HG02973 (cell line): ENCODE measurements around the gene PHB1.

Experiments
- ATAC-seq: cut with Tn5 transposase; IDR thresholded peaks from one replicate; pipeline ENCODE4 v1.9.1; 2021; ENCODE audit warnings: moderate library complexity; ENCODE audit not compliant: unreplicated experiment

PHB1 gene

DNA sequence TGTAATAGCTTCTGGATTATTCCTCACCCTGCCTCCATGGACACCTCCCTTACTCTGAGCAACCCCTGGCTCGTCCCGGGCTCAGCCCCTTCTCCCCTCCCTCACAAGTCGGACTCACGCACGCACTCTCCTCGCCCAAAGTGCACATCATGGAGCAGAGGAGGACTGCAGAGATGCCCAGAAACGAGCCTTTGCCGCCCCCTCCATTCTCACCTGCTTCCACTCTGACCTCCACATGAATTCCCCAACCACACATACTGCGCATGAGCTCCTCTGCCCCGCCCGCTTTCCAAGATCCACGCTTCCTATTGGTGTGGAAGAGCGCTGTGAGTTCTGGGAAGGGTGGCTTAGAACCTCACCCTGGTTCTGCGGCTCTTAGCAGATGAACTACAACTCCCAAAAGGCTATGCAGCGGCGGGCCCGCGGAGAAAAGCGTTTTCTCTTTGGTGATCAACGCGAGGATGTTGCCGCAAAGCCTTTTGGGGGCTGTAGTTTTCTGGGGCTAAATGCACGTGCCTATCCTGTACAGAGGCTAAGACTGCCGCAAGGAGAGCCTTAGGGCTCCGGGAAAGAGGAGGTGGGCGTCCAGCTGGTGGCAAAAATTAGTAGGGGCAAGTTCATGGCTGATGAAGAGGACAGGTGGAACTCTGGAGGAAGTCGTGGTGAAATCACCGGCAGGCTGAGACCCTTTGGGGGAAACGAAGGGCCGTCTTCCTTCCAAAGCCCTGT lies at the start of gene PHB1:
Gene PHB1, minus strand, starts transcription at position 261 of the 729 bp plus-strand sequence. CDS start 1,618 bp downstream, outside the sequence.
- ATAC-seq, result peak; percentile 97

DNA sequence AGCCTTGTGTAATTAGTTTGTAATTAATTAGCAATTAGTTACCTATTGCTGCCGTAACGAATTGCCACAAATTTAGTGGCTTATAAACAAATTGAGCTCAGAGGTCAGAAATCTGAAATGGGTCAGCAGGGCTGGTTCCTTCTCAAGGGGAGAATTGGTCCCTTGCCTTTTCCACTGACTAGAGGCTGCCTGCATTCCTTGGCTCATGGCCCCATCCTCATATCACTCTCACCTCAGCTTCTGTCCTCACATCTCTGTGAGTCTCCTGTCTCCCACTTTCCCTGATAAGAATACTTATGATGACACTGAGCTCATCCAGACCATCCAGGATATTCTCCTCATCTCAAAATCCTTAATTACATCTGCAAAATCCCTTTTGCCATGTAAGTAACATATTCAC lies 49.4 kb upstream of the PHB1 start:
- no peak for ATAC-seq

DNA sequence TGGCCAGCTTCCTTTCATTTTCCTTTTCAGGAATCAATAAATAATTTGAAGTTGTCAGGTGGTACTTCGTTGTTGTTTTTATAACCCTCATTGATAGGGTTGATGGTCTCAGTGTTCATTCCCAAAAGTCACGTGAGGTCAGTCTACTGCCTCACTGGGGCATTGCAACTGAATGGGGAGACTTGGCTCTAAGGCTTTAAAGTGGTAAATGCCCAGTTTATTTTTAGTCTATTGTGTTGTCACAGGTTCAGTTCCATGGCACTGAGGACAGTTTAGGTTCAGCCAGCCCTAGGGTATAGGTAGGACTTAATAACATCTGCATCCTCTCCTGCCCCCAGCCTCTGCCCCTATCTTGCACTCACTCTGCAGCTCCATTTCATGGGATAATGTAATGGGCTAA lies 46.9 kb upstream of the PHB1 start:
- ATAC-seq, result no peak

DNA sequence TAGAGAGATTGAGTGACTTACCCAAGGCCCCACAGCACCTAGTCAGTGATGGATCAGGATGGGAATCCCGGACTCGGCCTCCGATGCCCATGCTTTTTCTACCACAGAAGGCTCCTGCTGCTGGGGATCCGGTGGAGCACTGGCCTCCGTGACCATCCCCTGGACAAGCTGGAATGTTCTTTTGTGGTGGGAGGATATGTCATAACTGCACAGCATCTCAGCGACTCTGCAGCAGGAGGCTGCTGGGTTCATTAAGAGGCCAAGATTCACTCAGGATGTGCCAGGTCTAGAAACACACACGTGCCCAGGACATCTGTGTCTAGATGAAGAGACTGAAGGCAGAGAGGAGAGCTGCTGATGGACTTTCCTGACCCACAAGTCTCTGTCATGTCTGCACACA lies 45.7 kb upstream of the PHB1 start:
- no peak for ATAC-seq

DNA sequence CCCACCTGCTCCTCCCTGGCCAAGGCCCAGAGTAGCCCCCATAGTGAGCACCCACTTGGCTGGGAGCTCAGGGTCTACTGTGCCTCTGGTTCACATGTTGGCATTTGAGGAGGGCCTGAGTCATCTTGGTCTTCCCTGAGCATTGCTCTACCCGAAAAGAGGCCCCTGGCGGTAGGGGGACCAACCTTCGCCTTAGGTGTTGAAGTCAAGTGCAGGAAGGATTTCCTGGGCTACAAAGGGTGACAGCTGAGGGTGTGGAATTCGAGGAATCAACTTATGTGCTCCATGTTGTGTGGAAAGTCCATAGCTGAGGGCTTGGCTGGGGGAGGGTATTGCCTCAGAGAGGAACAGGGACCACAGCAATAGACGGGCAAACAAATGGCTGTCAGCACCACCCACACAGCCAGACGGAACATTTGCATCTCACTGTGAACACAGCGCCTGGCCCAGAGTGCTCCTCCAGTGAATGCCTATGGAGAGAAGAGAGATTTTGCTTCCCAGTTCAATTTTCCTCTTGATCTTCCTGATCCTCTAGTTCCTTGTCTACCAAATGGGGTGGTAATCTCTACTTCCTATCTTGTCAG lies 44.8 kb upstream of the PHB1 start:
- no peak for ATAC-seq

DNA sequence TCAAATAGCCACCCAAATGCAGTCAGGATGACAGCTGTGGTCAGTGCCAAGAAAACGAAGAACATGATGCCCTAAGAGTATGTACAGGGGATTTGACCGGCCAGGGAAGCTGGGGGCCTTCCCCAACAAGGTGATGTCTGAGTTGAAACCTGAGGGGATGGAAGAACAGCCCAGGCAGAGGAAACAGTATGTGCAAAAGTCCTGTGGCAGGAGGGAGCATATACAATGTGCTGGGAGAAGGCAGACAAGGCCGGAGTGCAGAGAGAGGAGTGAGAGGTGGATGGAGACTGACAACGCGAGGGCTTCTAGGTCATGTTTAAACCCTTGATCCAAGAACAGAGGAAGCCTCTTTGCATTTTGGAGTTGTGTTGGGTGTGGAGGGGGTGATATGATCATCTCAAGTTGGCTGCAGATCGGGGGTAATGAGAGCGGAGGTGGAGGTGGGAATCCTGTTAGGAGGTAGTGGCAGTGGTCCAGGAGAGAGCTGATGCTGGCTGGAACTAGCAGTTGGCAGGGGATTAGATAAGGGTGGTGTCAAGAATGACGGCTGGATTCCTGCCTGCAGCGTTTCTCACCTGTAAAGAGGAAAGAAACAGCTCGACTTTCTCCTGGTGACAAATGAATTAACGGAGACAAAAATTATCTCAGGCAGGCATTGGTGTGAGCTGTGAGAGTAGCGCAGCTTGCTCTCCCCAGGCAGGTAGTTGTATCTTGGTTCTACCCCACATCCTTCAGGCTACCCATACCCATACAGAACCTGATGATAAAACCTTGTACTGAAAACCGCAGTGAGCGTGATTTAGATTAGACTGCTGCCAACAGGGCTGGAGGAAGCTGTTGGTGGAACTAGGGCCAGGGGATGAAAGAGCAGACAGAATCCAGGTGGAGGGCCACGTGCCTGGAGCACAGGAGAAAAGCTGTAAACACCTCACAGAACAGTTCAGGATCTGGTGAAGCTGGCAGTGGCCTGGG lies 43.2 kb upstream of the PHB1 start:
- ATAC-seq, result no peak

DNA sequence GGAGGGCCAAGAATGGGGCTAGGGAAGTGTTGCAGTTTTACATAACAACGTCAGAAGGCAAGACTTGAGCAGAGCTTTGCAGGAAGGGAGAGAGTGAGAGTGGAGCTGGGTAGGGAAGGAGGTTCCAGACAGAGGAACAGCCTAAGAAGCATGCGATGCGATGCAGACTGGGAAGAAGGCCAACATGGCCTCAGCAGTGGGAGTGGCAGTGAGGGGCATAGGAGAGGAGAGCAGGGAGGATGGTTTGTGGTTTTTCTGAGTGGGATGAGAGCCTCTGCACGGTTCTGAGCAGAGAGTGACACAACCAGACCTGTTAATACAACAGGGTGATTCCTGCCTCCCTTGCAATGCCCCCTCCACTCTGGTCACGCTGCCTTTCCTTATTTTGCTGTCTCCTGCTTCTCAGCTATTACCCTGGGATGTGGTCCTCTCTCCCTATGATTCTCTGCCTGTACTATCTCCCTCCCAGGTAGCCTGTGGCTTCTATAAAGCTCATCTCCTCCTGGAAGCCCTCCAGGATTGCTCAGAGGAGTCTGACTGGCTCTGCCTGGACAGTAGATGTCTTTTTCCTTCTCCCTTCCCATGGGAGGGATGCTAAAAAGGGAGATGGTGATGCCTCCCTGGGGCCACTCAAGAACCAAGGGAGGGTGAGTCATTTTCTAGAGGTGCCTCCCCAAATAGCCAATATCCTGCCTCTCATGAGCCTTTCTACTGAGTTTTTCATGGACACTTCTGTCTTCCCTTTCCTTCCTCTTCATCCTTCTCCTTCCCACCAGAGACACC lies 41.7 kb upstream of the PHB1 start:
- ATAC-seq, result no peak

DNA sequence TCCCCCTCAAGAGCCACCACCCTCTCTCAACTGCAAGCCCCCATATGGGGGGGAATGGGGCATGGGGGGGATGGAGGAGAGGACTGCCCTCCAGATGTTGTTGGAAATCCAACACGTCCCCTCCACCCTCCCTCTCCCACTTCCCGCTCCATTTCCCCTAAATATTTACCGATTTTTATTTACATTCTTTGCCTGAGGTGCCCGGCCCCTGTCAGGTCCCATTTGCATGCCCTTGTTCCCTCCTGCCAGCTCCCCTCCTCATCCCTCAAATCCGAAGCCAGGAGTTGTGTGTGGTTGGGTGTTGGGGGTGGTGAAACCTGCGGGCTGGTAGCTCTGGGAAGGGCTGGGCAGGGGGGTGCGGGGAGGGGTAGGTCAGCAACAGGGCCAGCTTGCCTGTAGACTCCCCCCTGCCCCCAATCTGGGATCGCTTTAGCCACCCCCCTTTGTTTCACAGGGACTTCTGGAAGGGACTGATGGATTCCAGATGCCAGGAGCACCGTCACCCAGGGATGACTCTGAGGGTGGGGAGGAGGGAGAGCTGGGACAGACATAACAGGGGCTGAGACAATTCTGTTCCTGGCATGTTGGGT lies 40.7 kb upstream of the PHB1 start:
- ATAC-seq, result no peak

DNA sequence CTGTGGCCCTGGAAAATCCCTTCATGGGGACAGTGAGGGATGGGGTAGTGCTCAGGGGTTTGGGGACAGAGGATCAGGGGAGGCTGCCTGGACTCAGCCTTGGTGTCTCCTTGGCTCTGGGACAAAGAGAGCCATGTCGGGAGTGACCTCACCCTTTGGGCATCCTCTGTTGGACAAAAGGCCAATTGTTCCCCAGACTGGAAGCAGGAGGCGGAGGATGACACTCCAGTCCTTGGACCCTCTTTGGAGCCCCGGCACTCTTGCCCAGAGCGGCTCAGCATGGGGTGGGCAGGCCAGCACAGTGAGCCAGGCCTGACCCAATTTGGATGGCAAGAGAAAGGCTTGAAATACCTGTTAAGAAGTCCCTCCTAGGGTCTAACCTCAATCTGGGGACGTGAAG lies 39.4 kb upstream of the PHB1 start:
- no peak for ATAC-seq

DNA sequence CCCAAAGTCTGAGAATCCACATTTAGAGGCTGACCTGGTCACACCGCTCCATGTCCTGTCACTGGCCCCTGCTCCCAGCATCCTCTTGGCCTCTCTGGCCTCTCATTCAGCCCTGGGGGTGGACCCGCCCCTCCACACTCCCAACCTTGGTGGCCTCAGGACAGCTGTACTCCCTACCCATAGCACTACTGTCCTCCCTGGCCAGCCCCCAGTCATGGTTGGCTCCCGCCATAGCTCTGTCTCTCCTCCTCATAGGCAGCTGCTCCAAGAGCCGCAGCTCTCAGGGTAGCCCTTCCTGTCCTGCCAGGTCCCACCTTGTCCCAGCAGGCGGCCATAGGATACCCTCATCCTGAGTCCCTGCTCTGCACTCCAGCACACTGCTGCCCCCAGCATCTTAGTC lies 38.0 kb upstream of the PHB1 start:
- ATAC-seq, result no peak

DNA sequence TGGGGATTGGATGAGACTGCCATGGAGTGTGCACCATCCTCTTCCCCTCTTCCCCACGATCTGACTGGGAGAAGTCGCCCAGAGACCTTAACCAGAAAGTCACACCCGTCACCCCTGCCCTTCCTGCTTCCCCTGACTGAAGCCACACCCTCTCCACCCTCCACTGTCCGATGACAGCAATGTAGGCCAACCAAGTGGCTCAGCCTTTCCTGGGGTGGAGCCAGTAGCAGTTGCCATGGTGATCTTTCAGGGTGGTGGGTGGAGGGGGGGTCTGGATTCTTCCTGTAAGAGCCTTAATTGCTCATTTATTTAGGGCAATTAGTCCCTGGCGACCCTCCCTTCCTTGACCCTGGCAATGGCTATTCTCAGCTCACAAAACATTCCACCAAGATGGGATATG lies 37.5 kb upstream of the PHB1 start:
- no peak for ATAC-seq

DNA sequence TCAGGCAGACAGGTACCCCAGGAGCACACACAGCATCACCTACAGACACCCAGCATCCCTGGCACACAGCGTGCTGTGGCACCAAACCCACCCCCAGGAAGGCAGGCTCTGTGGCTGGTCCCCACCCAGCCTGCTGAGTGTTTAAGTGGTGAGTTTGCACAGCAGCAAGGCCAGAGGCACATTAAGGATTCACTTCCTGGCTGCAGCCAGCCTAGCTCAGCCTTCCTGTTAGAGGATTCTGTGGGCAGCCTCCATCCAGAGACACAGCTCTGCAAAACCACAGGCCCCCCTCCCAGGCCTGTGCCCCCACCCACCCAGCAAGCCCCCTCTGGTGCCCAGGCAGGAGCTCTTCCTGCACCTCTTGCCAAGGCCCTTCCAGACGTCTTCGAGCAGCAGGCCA lies 36.1 kb upstream of the PHB1 start:
- no peak for ATAC-seq

DNA sequence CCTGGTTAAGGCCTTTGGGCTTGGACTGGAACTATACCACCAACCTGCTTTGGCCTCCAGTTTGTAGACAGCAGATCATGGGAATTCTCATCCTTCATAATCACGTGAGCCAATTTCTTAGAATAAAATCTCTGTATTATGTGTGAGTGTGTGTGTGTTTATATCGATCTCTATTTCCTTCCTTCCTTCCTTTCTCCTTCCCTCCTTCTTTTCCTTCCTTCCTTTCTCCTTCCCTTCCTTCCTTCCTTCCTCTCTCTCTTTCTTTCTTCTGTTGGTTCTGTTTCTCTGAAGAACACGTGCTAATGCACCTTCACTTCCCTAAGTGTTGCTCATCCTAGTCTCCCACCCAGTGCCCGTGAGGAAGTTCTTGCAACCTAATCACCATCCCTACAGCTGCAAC lies 35.5 kb upstream of the PHB1 start:
- no peak for ATAC-seq

DNA sequence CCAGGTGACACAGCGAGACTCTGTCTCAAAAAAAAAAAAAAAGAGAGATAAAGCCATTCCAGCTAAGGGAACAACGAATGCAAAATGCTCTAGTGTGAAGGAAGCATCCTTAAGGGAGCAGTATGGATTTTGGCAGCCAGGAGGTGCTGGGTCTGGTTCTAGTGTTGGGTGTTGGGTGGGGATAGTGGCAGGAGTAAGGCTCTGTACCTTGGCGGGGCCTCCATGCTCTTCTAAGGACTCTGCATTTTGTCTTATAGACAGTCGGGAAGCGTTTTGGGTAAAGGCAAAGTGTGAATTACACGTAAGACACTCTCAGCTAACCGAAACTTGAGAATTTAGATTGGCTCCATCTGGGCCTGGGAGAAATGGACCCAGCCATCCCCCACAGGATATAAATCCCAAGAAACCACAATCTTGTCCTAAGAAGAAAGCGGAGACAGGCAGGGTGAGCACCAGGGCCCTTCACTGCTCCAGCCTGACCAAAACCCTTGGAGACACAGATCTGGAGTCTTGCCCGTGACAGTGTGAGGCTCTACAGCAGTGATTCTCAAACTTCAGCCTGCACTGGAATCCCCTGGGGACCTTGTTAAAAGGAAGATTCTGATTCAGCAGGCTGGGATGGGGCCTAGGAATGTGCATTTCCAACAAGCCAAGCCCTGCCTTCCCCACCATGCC lies 33.1 kb upstream of the PHB1 start:
- ATAC-seq, result no peak

DNA sequence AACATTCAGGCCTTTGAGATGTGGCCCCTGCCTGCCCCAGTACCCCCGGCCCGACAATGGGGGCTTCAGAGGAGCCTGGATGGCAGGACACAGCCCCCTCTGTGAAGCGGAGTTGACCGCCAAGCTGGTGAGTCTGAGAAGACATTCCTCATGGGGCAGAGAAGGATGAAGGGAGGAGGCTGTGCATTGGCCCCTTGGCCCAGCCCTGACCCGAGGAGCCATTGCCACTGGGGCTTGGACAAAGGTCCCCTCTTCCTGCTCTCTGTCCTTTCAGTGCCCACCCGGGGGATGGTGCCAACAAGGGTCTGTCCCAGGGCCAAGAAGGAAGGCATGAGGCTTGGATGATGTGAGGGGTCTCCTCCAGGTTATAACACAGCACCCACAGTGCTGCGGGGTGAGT lies 30.9 kb upstream of the PHB1 start:
- ATAC-seq, result no peak

DNA sequence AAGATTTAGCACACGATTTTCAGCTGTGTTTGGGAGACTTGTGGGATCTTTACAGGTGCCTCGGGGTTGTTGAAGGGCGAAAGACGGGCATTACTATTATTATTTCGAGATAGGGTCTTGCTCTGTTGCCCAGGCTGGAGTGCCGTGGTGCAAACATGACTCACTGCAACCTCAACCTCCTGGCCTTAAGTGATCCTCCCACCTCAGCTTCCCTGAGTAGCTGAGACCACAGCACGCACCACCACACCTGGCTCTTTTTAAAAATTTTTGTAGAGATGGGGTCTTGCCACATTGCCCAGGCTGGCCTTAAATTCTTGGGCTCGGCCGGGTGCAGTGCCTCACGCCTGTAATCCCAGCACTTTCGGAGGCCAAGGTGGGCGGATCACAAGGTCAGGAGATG lies 29.7 kb upstream of the PHB1 start:
- ATAC-seq, result no peak

DNA sequence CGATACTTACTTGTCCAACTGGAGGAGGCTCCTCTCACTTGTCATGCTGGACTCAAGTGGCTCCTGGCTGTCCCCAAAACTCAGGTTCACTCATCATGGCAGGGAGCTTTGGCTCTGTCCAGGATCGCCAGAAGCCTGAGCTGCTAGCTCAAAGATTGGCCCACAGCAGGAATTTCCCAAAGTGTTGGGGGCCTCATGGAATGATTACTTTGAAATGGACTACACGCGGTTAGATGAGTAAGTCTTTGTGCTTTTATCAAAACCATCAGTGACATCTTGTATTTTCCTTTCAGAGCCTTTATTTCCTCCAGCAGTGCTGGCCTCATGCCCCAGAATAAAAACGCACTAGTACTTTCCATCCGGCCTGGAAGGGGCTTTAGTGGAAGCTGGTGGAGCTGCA lies 29.2 kb upstream of the PHB1 start:
- ATAC-seq, result no peak

DNA sequence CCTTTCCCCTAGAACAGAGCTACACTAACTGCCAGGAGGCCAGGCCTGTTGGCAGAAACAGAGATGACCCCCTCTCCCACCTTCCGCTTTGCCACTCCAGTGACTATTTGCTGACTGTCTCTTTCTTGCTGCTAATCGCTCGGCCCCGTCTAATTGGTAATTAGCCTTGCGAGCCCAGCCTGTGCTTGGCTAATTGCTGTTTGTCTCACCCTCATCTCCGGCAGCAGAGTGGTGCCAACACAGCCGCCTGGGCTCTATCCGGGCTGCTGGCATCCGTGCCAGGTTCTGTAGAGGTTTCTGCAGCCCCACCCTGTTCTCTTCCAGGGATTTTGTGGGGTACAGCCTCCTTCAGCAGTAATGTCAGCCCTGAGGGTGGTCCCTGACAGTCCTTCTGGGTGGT lies 27.4 kb upstream of the PHB1 start:
- no peak for ATAC-seq

DNA sequence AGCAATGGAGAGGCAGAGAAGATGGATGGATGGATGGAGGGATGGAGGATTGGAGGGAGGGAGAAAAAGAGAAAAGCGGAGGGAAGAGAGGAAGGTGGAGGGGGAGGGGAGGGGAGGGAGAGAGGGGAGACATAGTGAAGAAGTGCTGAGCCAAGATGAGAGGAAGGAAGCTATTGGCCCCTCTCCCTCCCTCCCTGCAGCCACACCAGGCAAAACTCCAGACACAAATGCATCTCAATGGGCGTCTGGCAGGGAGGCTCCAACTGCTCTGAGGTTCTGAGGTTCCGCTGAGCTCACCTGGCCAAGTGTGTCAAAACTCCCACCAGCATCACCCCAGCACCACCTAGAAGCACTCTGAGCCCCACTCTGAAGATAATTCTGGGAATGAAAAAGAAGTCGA lies 26.9 kb upstream of the PHB1 start:
- ATAC-seq, result no peak

DNA sequence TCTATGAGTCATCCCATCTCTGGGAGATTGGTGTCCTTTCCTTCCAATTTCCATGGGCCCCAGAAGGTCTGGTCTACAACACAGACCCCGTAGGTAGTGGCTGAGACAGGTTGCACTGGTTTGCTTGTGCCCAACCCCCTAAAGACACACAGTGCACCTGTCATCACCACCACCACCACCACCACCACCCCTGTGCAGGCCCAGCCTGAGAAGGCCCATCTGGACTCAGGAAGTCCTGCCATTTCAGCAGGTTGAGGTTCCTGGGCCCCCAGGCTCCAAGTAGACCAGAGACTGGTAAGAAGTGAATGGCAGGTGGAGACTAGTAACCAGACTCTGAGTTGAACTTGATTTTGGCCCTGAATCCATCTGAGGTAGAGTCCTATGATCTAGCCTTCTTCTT lies 25.9 kb upstream of the PHB1 start:
- ATAC-seq, result no peak
